ENCODE data around the gene ADCK1.
"Not testable (repeated sequence)": the region's sequence is repeated elsewhere in the genome, so short reads cannot be mapped to it uniquely, and the experiment has no call there.

ADCK1 gene

GRCh38 chr14:77799863-77800730, at the start of gene ADCK1:
ADCK1 (plus strand) TSS chr14:77800109; CDS start chr14:77818979, 18,870 bp downstream.
- DNase-seq: peak; percentile 86

GRCh38 chr14:77752266-77752665, 47.6 kb upstream of the ADCK1 start:
- no peak for DNase-seq

GRCh38 chr14:77752799-77753516, 47.0 kb upstream of the ADCK1 start:
- no peak for DNase-seq

GRCh38 chr14:77760381-77761204, 39.3 kb upstream of the ADCK1 start, which contains the start of gene SNW1:
SNW1 (minus strand) TSS chr14:77761156; CDS start chr14:77761127, 29 bp downstream.
- DNase-seq: peak; percentile 92

- DNase-seq: no peak
These were observed 38.5 kb upstream of the ADCK1 start for GRCh38 chr14:77761205-77761931.

GRCh38 chr14:77763316-77763715, 36.6 kb upstream of the ADCK1 start:
- DNase-seq: no peak

GRCh38 chr14:77763978-77764377, 35.9 kb upstream of the ADCK1 start:
- no peak for DNase-seq

- not testable (repeated sequence) for DNase-seq
These were observed 31.4 kb upstream of the ADCK1 start for GRCh38 chr14:77768442-77769069.

- DNase-seq: not testable (repeated sequence)
These were observed 25.9 kb upstream of the ADCK1 start for GRCh38 chr14:77773966-77774365.

GRCh38 chr14:77782202-77782601, 17.7 kb upstream of the ADCK1 start:
- no peak for DNase-seq

- no peak for DNase-seq
These were observed 13.8 kb upstream of the ADCK1 start for GRCh38 chr14:77786148-77786547.

- DNase-seq: no peak
These were observed 9.2 kb upstream of the ADCK1 start for GRCh38 chr14:77790566-77791224.

- no peak for DNase-seq
These were observed 8.7 kb upstream of the ADCK1 start for GRCh38 chr14:77791225-77791600.

GRCh38 chr14:77793255-77793654, 6.7 kb upstream of the ADCK1 start:
- DNase-seq: not testable (repeated sequence)

- no peak for DNase-seq
These were observed 5.6 kb upstream of the ADCK1 start for GRCh38 chr14:77794357-77794756.

- DNase-seq: not testable (repeated sequence)
These were observed 453 bp upstream of the ADCK1 start for GRCh38 chr14:77799456-77799855.

- no peak for DNase-seq
These were observed 905 bp downstream of the ADCK1 start for GRCh38 chr14:77800814-77801213.

- DNase-seq: peak; percentile 11
These were observed 4.7 kb downstream of the ADCK1 start for GRCh38 chr14:77804592-77804991.

- DNase-seq: no peak
These were observed 5.8 kb downstream of the ADCK1 start for GRCh38 chr14:77805706-77806105.

GRCh38 chr14:77808250-77808649, 8.3 kb downstream of the ADCK1 start:
- no peak for DNase-seq

- no peak for DNase-seq
These were observed 9.1 kb downstream of the ADCK1 start for GRCh38 chr14:77809011-77809410.

All from activated naive CD4-positive, alpha-beta T cell treated with Interleukin-2 at 50 U/mL for 16 hours (primary cell).